ENCODE measurements around the gene GNA14. TPM values are rescaled to one million over a fixed set of nuclear protein-coding genes. Genes with fewer than 3 reads are reported as not detected.
"Not testable (repeated sequence)": the region's sequence is repeated elsewhere in the genome, so short reads cannot be mapped to it uniquely, and the experiment has no call there.

The GNA14 gene
- total RNA-seq, 1 experiment from 2014 or later, result not detected

- not testable (repeated sequence) for H2AFZ ChIP-seq (ENCODE audit: low read length); H3K4me3 ChIP-seq (ENCODE audit: low read length); H3K4me1 ChIP-seq (ENCODE audit: low read length); H3K9me3 ChIP-seq (ENCODE audit: low read length); H3K27me3 ChIP-seq (ENCODE audit: low read length); H3K4me2 ChIP-seq (ENCODE audit: low read depth, low read length, poor library complexity, severe bottlenecking); H3K9ac ChIP-seq (ENCODE audit: low read length); H3K27ac ChIP-seq (ENCODE audit: low read length); H3K36me3 ChIP-seq (ENCODE audit: insufficient read depth, low read length); H3K9me2 ChIP-seq (replicated peaks; ENCODE audit: insufficient read depth, low read length); H4K20me1 ChIP-seq (ENCODE audit: insufficient read depth, low read depth, low read length); DNase-seq; H3K79me2 ChIP-seq (ENCODE audit: low read length)
These were observed 249.5 kb downstream of the GNA14 start for GRCh38 chr9:77398581-77398980.

- peaks cover 8% of the 10 kb centered on the region; the same call in 1 of the 2 replicates for H3K36me3 ChIP-seq (ENCODE audit: insufficient read depth, low read length)
- H3K4me1 ChIP-seq (ENCODE audit: low read length), result no peaks in the 10 kb centered on the region
- H3K27ac ChIP-seq (ENCODE audit: low read length), result no peak overlapping the region
- H4K20me1 ChIP-seq (ENCODE audit: insufficient read depth, low read depth, low read length), result no peaks in the 10 kb centered on the region
- H2AFZ ChIP-seq (ENCODE audit: low read length), result no peak overlapping the region
- H3K4me2 ChIP-seq (ENCODE audit: low read depth, low read length, poor library complexity, severe bottlenecking), result no peak overlapping the region
- DNase-seq, result no peak
- no peaks in the 10 kb centered on the region for H3K79me2 ChIP-seq (ENCODE audit: low read length)
- H3K9me2 ChIP-seq (replicated peaks; ENCODE audit: insufficient read depth, low read length), result no peaks in the 10 kb centered on the region
- no peaks in the 10 kb centered on the region for H3K27me3 ChIP-seq (ENCODE audit: low read length)
- no peak overlapping the region for H3K4me3 ChIP-seq (ENCODE audit: low read length)
- no peaks in the 10 kb centered on the region for H3K9me3 ChIP-seq (ENCODE audit: low read length)
- H3K9ac ChIP-seq (ENCODE audit: low read length), result no peak overlapping the region
These were observed 255.8 kb downstream of the GNA14 start for GRCh38 chr9:77392328-77392727.

GRCh38 chr9:77391834-77392233 lies 256.3 kb downstream of the GNA14 start:
- Histone ChIP-seq H3K27ac (ENCODE audit: low read length) (no peak overlapping the region), H3K4me3 (ENCODE audit: low read length) (no peak overlapping the region), H3K27me3 (ENCODE audit: low read length) (no peaks in the 10 kb centered on the region), H4K20me1 (ENCODE audit: insufficient read depth, low read depth, low read length) (no peaks in the 10 kb centered on the region), H3K4me1 (ENCODE audit: low read length) (no peaks in the 10 kb centered on the region), H3K9me3 (ENCODE audit: low read length) (no peaks in the 10 kb centered on the region), H3K9me2 (replicated peaks; ENCODE audit: insufficient read depth, low read length) (no peaks in the 10 kb centered on the region), H3K9ac (ENCODE audit: low read length) (no peak overlapping the region), H3K4me2 (ENCODE audit: low read depth, low read length, poor library complexity, severe bottlenecking) (no peak overlapping the region), H3K79me2 (ENCODE audit: low read length) (no peaks in the 10 kb centered on the region), H3K36me3 (ENCODE audit: insufficient read depth, low read length) (peaks cover 8% of the 10 kb centered on the region; the same call in 1 of the 2 replicates), H2AFZ (ENCODE audit: low read length) (no peak overlapping the region)
- no peak for DNase-seq

GRCh38 chr9:77386187-77386586 lies 261.9 kb downstream of the GNA14 start:
- Histone ChIP-seq H3K4me3 (ENCODE audit: low read length) (no peak overlapping the region), H2AFZ (ENCODE audit: low read length) (no peak overlapping the region), H3K9ac (ENCODE audit: low read length) (no peak overlapping the region), H3K27me3 (ENCODE audit: low read length) (no peaks in the 10 kb centered on the region), H3K9me2 (replicated peaks; ENCODE audit: insufficient read depth, low read length) (no peaks in the 10 kb centered on the region), H3K4me1 (ENCODE audit: low read length) (no peaks in the 10 kb centered on the region), H3K79me2 (ENCODE audit: low read length) (no peaks in the 10 kb centered on the region), H3K4me2 (ENCODE audit: low read depth, low read length, poor library complexity, severe bottlenecking) (no peak overlapping the region), H3K36me3 (ENCODE audit: insufficient read depth, low read length) (peaks cover 22% of the 10 kb centered on the region), H4K20me1 (ENCODE audit: insufficient read depth, low read depth, low read length) (no peaks in the 10 kb centered on the region), H3K9me3 (ENCODE audit: low read length) (no peaks in the 10 kb centered on the region), H3K27ac (ENCODE audit: low read length) (no peak overlapping the region)
- no peak for DNase-seq

GRCh38 chr9:77384406-77384805 lies 263.7 kb downstream of the GNA14 start:
- Histone ChIP-seq H3K36me3 (ENCODE audit: insufficient read depth, low read length) (peaks cover 15% of the 10 kb centered on the region), H3K27me3 (ENCODE audit: low read length) (no peaks in the 10 kb centered on the region), H2AFZ (ENCODE audit: low read length) (no peak overlapping the region), H3K9me3 (ENCODE audit: low read length) (no peaks in the 10 kb centered on the region), H3K79me2 (ENCODE audit: low read length) (no peaks in the 10 kb centered on the region), H3K9ac (ENCODE audit: low read length) (no peak overlapping the region), H3K9me2 (replicated peaks; ENCODE audit: insufficient read depth, low read length) (no peaks in the 10 kb centered on the region), H3K4me2 (ENCODE audit: low read depth, low read length, poor library complexity, severe bottlenecking) (no peak overlapping the region), H4K20me1 (ENCODE audit: insufficient read depth, low read depth, low read length) (no peaks in the 10 kb centered on the region), H3K27ac (ENCODE audit: low read length) (no peak overlapping the region), H3K4me1 (ENCODE audit: low read length) (no peaks in the 10 kb centered on the region), H3K4me3 (ENCODE audit: low read length) (no peak overlapping the region)
- DNase-seq, result no peak

GRCh38 chr9:77375956-77376532 lies 272.1 kb downstream of the GNA14 start:
- peaks cover 19% of the 10 kb centered on the region for H3K4me1 ChIP-seq (ENCODE audit: low read length)
- no peaks in the 10 kb centered on the region for H3K9me3 ChIP-seq (ENCODE audit: low read length)
- no peaks in the 10 kb centered on the region for H4K20me1 ChIP-seq (ENCODE audit: insufficient read depth, low read depth, low read length)
- H3K4me2 ChIP-seq (ENCODE audit: low read depth, low read length, poor library complexity, severe bottlenecking), result no peak overlapping the region
- no peaks in the 10 kb centered on the region for H3K27me3 ChIP-seq (ENCODE audit: low read length)
- peak overlapping the region; percentile 33 for H3K27ac ChIP-seq (ENCODE audit: low read length)
- no peak overlapping the region for H3K9ac ChIP-seq (ENCODE audit: low read length)
- peaks cover 4% of the 10 kb centered on the region for H3K36me3 ChIP-seq (ENCODE audit: insufficient read depth, low read length)
- H2AFZ ChIP-seq (ENCODE audit: low read length), result no peak overlapping the region
- no peak overlapping the region for H3K4me3 ChIP-seq (ENCODE audit: low read length)
- peaks cover 7% of the 10 kb centered on the region for H3K79me2 ChIP-seq (ENCODE audit: low read length)
- H3K9me2 ChIP-seq (replicated peaks; ENCODE audit: insufficient read depth, low read length), result no peaks in the 10 kb centered on the region
- DNase-seq, result no peak

GRCh38 chr9:77374266-77374665 lies 273.9 kb downstream of the GNA14 start:
- H4K20me1 ChIP-seq (ENCODE audit: insufficient read depth, low read depth, low read length), result no peaks in the 10 kb centered on the region
- H3K4me2 ChIP-seq (ENCODE audit: low read depth, low read length, poor library complexity, severe bottlenecking), result no peak overlapping the region
- H3K4me1 ChIP-seq (ENCODE audit: low read length), result peaks cover 19% of the 10 kb centered on the region
- H3K9me2 ChIP-seq (replicated peaks; ENCODE audit: insufficient read depth, low read length), result no peaks in the 10 kb centered on the region
- no peak for DNase-seq
- no peak overlapping the region for H3K4me3 ChIP-seq (ENCODE audit: low read length)
- no peak overlapping the region for H2AFZ ChIP-seq (ENCODE audit: low read length)
- peaks cover 22% of the 10 kb centered on the region for H3K36me3 ChIP-seq (ENCODE audit: insufficient read depth, low read length)
- no peak overlapping the region for H3K9ac ChIP-seq (ENCODE audit: low read length)
- H3K9me3 ChIP-seq (ENCODE audit: low read length), result no peaks in the 10 kb centered on the region
- no peak overlapping the region for H3K27ac ChIP-seq (ENCODE audit: low read length)
- H3K79me2 ChIP-seq (ENCODE audit: low read length), result peaks cover 7% of the 10 kb centered on the region
- H3K27me3 ChIP-seq (ENCODE audit: low read length), result no peaks in the 10 kb centered on the region

All from Karpas-422 (cell line).